Immature natural killer cell (primary cell): Measurements from ENCODE around the gene ZFR2. TPM values are rescaled to one million over a fixed set of nuclear protein-coding genes. Genes with fewer than 3 reads are reported as not detected.

Source experiments
- DNase-seq, 3 donors: peaks; one replicate each; pipeline ENCODE4 v3.0.0; 2022; ENCODE audit warnings: mixed read lengths in 1 of 3
- H3K27ac Mint-ChIP-seq, 6 donors: one replicate each; pipeline ENCODE4 v1.8.0; 2020; ENCODE audit warnings: mixed read lengths in 6 of 6, mild to moderate bottlenecking in 5 of 6, inconsistent platforms in 4 of 6, moderate library complexity in 3 of 6
- H3K27me3 Mint-ChIP-seq, 3 donors: one replicate each; pipeline ENCODE4 v1.8.0; 2020 to 2021; ENCODE audit warnings: low read depth in 3 of 3, mild to moderate bottlenecking in 3 of 3, mixed read lengths in 3 of 3, moderate library complexity in 3 of 3, inconsistent platforms in 1 of 3
- H3K36me3 Mint-ChIP-seq, 3 donors: one replicate each; pipeline ENCODE4 v1.8.0; 2020; ENCODE audit warnings: mixed read lengths in 3 of 3, inconsistent platforms in 2 of 3, mild to moderate bottlenecking in 2 of 3
- H3K4me1 Mint-ChIP-seq, 2 donors: one replicate each; pipeline ENCODE4 v1.8.0; 2020; ENCODE audit warnings: inconsistent platforms in 2 of 2, mild to moderate bottlenecking in 2 of 2, mixed read lengths in 2 of 2, moderate library complexity in 1 of 2
- H3K4me3 Mint-ChIP-seq, 5 donors: one replicate each; pipeline ENCODE4 v1.8.0; 2020; ENCODE audit warnings: mild to moderate bottlenecking in 5 of 5, mixed read lengths in 5 of 5, inconsistent platforms in 3 of 5, moderate library complexity in 3 of 5
- H3K9me3 Mint-ChIP-seq, 6 donors: one replicate each; pipeline ENCODE4 v1.8.0; 2020; ENCODE audit warnings: mild to moderate bottlenecking in 6 of 6, mixed read lengths in 6 of 6, inconsistent platforms in 4 of 6, moderate library complexity in 3 of 6
- polyA plus RNA-seq, 3 donors: library from polyadenylated mRNA; unstranded; fragments of 300-500 nt; fragmentation: Illumina TruSeq; gene quantifications; one replicate each; pipeline ENCODE4 v1.2.3, GENCODE V29; 2021

The ZFR2 gene
- polyA plus RNA-seq, 3 donors from 2014 or later: 2.1 to 5.4 (median 3.1) TPM

GRCh38 chr19:3810708-3811355, 58.0 kb downstream of the ZFR2 start:
- Mint-ChIP-seq H3K27ac (peak overlapping the region; percentile 58 to 100 (median 81)), H3K9me3 (no peaks in the 10 kb centered on the region), H3K4me3 (peak overlapping the region in 2 of 5 donors; percentile 13 to 46), H3K36me3 (peaks cover 0 to 4% (median 0%) of the 10 kb centered on the region in 3 donors), H3K4me1 (peaks cover 66 to 83% of the 10 kb centered on the region in 2 donors), H3K27me3 (peaks cover 13 to 28% (median 17%) of the 10 kb centered on the region in 3 donors)
- DNase-seq: no peak

GRCh38 chr19:3809881-3810707, 58.7 kb downstream of the ZFR2 start:
- no peak for DNase-seq
- peak overlapping the region in 1 of 5 donors; percentile 44 for H3K4me3 Mint-ChIP-seq
- H3K36me3 Mint-ChIP-seq: peaks cover 0 to 4% (median 0%) of the 10 kb centered on the region in 3 donors
- H3K9me3 Mint-ChIP-seq: no peaks in the 10 kb centered on the region
- H3K27ac Mint-ChIP-seq: peak overlapping the region in 5 of 6 donors; percentile 62 to 99 (median 67)
- H3K4me1 Mint-ChIP-seq: peaks cover 69 to 87% of the 10 kb centered on the region in 2 donors
- H3K27me3 Mint-ChIP-seq: peaks cover 13 to 28% (median 16%) of the 10 kb centered on the region in 3 donors

- Mint-ChIP-seq H3K9me3 (no peaks in the 10 kb centered on the region), H3K4me3 (peak overlapping the region in 3 of 5 donors; percentile 40 to 47 (median 46)), H3K36me3 (no peaks in the 10 kb centered on the region), H3K4me1 (peaks cover 66 to 82% of the 10 kb centered on the region in 2 donors), H3K27ac (peak overlapping the region; percentile 35 to 98 (median 85)), H3K27me3 (peaks cover 10 to 21% (median 11%) of the 10 kb centered on the region in 3 donors)
- no peak for DNase-seq
Observed at GRCh38 chr19:3808420-3809143, 60.3 kb downstream of the ZFR2 start.

GRCh38 chr19:3807574-3808354, 61.1 kb downstream of the ZFR2 start:
- peaks cover 6 to 15% (median 11%) of the 10 kb centered on the region in 3 donors for H3K27me3 Mint-ChIP-seq
- H3K36me3 Mint-ChIP-seq: no peaks in the 10 kb centered on the region
- no peaks in the 10 kb centered on the region for H3K9me3 Mint-ChIP-seq
- peak overlapping the region; percentile 30 to 84 (median 46) for H3K4me3 Mint-ChIP-seq
- DNase-seq: no peak
- peak overlapping the region; percentile 27 to 98 (median 89) for H3K27ac Mint-ChIP-seq
- peaks cover 58 to 76% of the 10 kb centered on the region in 2 donors for H3K4me1 Mint-ChIP-seq

- Mint-ChIP-seq H3K9me3 (no peaks in the 10 kb centered on the region), H3K27me3 (peaks cover 2 to 8% (median 5%) of the 10 kb centered on the region in 3 donors), H3K4me1 (peaks cover 52 to 72% of the 10 kb centered on the region in 2 donors), H3K4me3 (peak overlapping the region in 2 of 5 donors; percentile 70 to 84), H3K36me3 (no peaks in the 10 kb centered on the region), H3K27ac (peak overlapping the region; percentile 86 to 98 (median 92))
- DNase-seq: no peak
Observed at GRCh38 chr19:3807131-3807480, 61.7 kb downstream of the ZFR2 start.

GRCh38 chr19:3805859-3806258, 63.0 kb downstream of the ZFR2 start:
- peak overlapping the region in 2 of 5 donors; percentile 33 to 49 for H3K4me3 Mint-ChIP-seq
- no peak for DNase-seq
- no peaks in the 10 kb centered on the region for H3K36me3 Mint-ChIP-seq

GRCh38 chr19:3804429-3804828, 64.4 kb downstream of the ZFR2 start:
- Mint-ChIP-seq H3K4me3 (peak overlapping the region in 1 of 5 donors; percentile 18), H3K4me1 (peaks cover 61 to 73% of the 10 kb centered on the region in 2 donors), H3K9me3 (no peaks in the 10 kb centered on the region), H3K27ac (peak overlapping the region; percentile 71 to 94 (median 84)), H3K27me3 (peaks cover 4 to 20% (median 15%) of the 10 kb centered on the region in 3 donors), H3K36me3 (no peaks in the 10 kb centered on the region)
- no peak for DNase-seq

More at GRCh38 chr19:3805859-3806258, 63.0 kb downstream of the ZFR2 start:
- no peaks in the 10 kb centered on the region for H3K9me3 Mint-ChIP-seq
- H3K4me1 Mint-ChIP-seq: peaks cover 54 to 71% of the 10 kb centered on the region in 2 donors
- H3K27me3 Mint-ChIP-seq: peaks cover 4 to 16% (median 10%) of the 10 kb centered on the region in 3 donors
- peak overlapping the region in 3 of 6 donors; percentile 82 to 94 (median 84) for H3K27ac Mint-ChIP-seq

- no peak for DNase-seq
- H3K27me3 Mint-ChIP-seq: peaks cover 4 to 20% (median 17%) of the 10 kb centered on the region in 3 donors
- peak overlapping the region; percentile 51 to 92 (median 84) for H3K27ac Mint-ChIP-seq
- H3K36me3 Mint-ChIP-seq: no peaks in the 10 kb centered on the region
- peaks cover 66 to 73% of the 10 kb centered on the region in 2 donors for H3K4me1 Mint-ChIP-seq
- H3K9me3 Mint-ChIP-seq: no peaks in the 10 kb centered on the region
- H3K4me3 Mint-ChIP-seq: peak overlapping the region; percentile 24 to 67 (median 38)
Observed at GRCh38 chr19:3803986-3804385, 64.9 kb downstream of the ZFR2 start.

- peak overlapping the region; percentile 51 to 89 (median 81) for H3K27ac Mint-ChIP-seq
- H3K4me1 Mint-ChIP-seq: peaks cover 66 to 74% of the 10 kb centered on the region in 2 donors
- peaks cover 0 to under 1% (median 0%) of the 10 kb centered on the region in 3 donors for H3K36me3 Mint-ChIP-seq
- H3K27me3 Mint-ChIP-seq: peaks cover 4 to 17% (median 17%) of the 10 kb centered on the region in 3 donors
- DNase-seq: no peak
- H3K9me3 Mint-ChIP-seq: peaks cover 0 to under 1% (median 0%) of the 10 kb centered on the region in 6 donors
- H3K4me3 Mint-ChIP-seq: peak overlapping the region in 3 of 5 donors; percentile 12 to 36 (median 25)
Observed at GRCh38 chr19:3803114-3803888, 65.5 kb downstream of the ZFR2 start.

- Mint-ChIP-seq H3K27ac (peak overlapping the region; percentile 62 to 95 (median 91)), H3K4me3 (peak overlapping the region; percentile 79 to 87 (median 85))
- DNase-seq: peak; percentile 84 to 88 (median 87)
Observed at GRCh38 chr19:3801412-3802096, 67.3 kb downstream of the ZFR2 start.

GRCh38 chr19:3800996-3801395, 67.8 kb downstream of the ZFR2 start:
- peaks cover 8 to 20% (median 18%) of the 10 kb centered on the region in 3 donors for H3K27me3 Mint-ChIP-seq
- no peak for DNase-seq
- H3K4me1 Mint-ChIP-seq: peaks cover 68 to 70% of the 10 kb centered on the region in 2 donors
- peaks cover 6 to 10% (median 9%) of the 10 kb centered on the region in 3 donors for H3K36me3 Mint-ChIP-seq
- H3K9me3 Mint-ChIP-seq: peaks cover 0 to 11% (median 5%) of the 10 kb centered on the region in 6 donors
- peak overlapping the region; percentile 79 to 87 (median 85) for H3K4me3 Mint-ChIP-seq
- H3K27ac Mint-ChIP-seq: peak overlapping the region; percentile 62 to 95 (median 91)

More at GRCh38 chr19:3801412-3802096, 67.3 kb downstream of the ZFR2 start:
- H3K4me1 Mint-ChIP-seq: peaks cover 65 to 71% of the 10 kb centered on the region in 2 donors
- H3K27me3 Mint-ChIP-seq: peaks cover 8 to 20% (median 19%) of the 10 kb centered on the region in 3 donors
- peaks cover 0 to 10% (median 3%) of the 10 kb centered on the region in 6 donors for H3K9me3 Mint-ChIP-seq
- peaks cover 5 to 9% (median 9%) of the 10 kb centered on the region in 3 donors for H3K36me3 Mint-ChIP-seq
